IPS-18c (cell line): ENCODE results near the gene STX18.

ENCODE experiments used
- H3K4me3 ChIP-seq: 2 replicates; pipeline ENCODE4 v1.7.0; 2013; ENCODE audit warnings: low read depth, mild to moderate bottlenecking, low read length, moderate library complexity; ENCODE audit not compliant: insufficient read depth
- H3K9me3 ChIP-seq: one replicate; pipeline ENCODE4 v1.6.1; 2013; ENCODE audit warnings: mild to moderate bottlenecking, low read length, moderate library complexity; ENCODE audit not compliant: control insufficient read depth, insufficient read depth

STX18 gene

DNA sequence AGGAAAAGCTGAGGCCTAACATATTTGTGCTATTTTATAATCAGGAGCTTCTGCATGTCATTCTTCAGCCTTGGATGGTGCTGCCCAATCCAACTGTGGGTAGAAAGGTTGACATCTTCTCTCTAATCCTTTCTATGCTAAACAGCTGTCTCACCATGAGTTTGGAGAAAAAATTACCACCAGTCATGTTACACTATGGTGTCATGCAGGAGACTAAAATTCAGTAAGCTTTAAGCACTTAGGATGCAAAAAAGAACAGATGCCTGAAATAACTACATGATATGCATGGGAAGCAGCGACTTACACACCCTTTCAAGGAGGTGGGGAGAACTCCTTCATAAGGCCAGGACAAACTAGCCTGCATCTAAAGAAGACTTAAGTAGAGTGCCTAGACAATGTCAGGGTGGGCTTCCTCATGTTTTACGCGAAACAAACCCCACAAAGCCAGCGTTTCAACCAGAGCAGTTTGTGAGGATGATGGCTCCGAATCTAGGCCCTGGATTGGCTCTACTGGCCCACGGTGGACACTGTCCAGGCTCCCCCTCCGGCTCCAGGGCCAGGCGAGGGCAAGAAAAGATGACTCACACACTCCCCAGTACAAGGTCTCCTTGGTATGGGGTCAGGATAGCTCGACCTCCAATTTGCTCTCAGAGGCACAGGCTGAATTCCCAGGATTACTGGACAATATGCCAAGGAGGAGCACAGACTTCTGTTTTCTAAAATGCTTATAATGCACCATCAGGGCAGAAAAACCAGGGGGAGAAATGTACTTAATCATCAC lies 45.1 kb downstream of the STX18 start:
- Histone ChIP-seq H3K9me3 (no peaks in the 10 kb centered on the region), H3K4me3 (no peak overlapping the region)

DNA sequence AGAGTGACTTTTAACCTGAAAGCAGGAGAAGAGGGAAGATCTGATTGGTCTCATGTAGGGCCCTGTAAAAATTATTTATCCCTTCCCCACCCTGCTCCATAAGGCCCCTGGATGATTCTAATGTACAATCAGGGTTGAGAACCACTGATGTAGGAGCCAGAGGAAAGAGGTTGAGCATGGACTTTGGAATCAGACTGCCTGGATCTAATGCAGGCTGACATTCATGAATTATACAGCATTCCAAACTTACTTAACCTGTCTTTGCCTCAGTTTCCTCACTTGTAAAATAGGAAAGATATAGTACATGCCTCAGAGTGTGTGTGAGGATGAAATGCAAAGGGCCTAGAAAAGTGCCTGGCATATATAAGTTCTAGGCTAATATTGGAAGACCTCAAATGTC lies 47.0 kb downstream of the STX18 start:
- Histone ChIP-seq H3K4me3 (no peak overlapping the region), H3K9me3 (no peaks in the 10 kb centered on the region)

GRCh38 chr4:4492161-4492847 lies 49.5 kb downstream of the STX18 start:
- H3K9me3 ChIP-seq: no peaks in the 10 kb centered on the region
- no peak overlapping the region for H3K4me3 ChIP-seq

- no peak overlapping the region for H3K4me3 ChIP-seq
- H3K9me3 ChIP-seq: no peaks in the 10 kb centered on the region
These were observed 50.4 kb downstream of the STX18 start for GRCh38 chr4:4491396-4491893.

GRCh38 chr4:4490816-4491215 lies 51.0 kb downstream of the STX18 start:
- no peak overlapping the region for H3K4me3 ChIP-seq
- no peaks in the 10 kb centered on the region for H3K9me3 ChIP-seq

DNA sequence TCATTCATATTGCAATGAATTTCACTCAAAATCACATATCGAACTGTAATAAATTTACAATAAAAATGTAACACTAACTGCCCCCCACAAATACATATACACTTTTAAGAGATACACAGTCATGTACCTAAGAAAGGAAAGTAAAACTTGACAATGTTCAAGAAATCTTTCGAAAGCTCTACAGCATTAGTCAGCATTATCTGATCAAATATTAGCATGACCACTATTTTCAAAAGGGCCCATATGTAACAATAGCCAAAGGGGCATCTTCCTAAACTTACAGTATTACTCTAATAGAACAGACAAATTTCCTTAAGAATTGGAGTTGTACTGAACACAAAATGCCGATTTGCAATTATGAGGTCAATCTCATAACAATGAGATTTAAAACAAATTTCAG lies 51.8 kb downstream of the STX18 start:
- H3K9me3 ChIP-seq: no peaks in the 10 kb centered on the region
- no peak overlapping the region for H3K4me3 ChIP-seq

DNA sequence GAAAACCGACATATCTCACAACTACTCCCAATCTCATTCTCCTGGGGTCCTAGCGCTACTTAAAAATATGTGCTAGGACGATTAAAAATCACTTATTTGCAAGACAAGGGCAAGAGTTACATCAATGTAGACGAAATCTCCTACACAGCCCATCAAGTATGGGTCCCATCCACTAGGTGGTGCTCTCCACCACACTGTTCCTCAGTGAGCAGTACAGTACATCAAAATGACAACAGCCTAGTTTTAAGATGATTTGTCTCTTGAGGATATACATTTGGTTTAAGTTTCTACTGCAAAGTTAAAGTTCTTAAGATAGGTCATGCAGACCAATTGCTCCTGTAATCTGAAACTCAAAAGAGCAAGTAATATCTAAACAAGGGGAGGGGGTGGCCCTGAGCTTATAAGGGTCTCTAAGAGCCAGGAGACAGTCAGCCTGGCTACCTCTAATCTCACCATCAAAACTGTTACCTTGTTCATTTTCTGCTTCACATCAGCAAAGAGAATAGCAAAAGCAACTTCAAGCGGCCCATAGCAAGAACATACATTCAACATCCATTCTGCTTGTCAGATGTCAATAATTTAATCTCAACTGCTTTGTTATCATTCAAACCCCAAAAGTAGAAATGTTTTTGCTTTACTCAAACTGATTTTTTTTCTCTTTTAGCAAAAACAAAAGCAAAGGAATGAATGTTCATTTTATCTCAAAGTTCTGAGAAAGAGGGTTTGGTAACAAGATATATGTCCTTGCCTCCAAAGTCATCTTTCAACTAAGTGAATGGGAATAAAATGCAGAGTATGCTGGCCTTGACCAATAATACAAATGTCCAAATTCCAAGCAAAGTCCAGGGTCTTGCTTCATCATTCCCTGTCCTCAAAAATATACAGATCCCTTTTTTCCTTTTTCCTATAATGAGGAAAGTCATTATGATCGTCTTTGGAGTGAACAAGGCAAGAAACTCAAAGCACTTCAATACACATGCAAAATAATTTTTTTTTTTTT lies 53.1 kb downstream of the STX18 start:
- Histone ChIP-seq H3K9me3 (no peaks in the 10 kb centered on the region), H3K4me3 (no peak overlapping the region)

DNA sequence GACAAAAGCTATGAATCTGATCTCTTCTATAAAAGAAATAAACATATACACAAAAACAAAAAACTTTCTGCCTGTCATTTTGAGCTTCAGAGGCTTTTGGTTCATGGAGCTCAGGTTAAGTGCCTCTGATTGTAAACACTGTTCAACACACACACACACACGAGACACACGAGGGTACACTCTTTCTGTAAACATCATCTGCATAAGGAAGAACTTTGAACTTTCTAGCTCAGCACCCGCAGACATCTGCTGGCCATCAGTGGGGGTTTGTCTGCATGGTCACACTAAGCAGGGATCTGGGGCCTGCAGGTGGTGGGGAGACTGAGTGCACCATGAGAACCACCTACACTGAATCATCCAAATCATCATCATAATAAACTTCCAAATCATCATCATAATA lies 54.9 kb downstream of the STX18 start:
- Histone ChIP-seq H3K4me3 (no peak overlapping the region), H3K9me3 (no peaks in the 10 kb centered on the region)

DNA sequence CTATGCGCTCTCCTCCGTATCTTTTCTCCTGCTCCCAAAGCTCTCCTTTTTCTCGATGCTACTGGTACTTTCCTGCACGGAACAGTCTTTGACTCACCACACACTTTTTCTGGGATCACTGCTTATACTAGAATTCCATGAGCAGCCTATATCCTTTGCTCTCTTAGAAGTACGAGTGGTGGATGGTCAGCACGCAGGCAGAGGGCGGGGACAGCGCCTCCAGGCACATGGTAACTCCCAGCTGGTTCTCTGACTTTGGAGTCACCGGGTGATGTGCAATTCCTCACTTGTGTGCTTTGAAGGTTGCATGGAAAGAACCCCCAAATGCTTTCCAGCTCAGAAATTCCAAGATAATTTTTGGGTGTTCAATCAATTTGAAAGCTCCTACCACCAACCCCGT lies 56.0 kb downstream of the STX18 start:
- no peaks in the 10 kb centered on the region for H3K9me3 ChIP-seq

GRCh38 chr4:4481399-4481994 lies 60.4 kb downstream of the STX18 start:
- Histone ChIP-seq H3K9me3 (no peaks in the 10 kb centered on the region), H3K4me3 (no peak overlapping the region)

More for the DNA sequence above, 56.0 kb downstream of the STX18 start:
- H3K4me3 ChIP-seq: no peak overlapping the region

- Histone ChIP-seq H3K4me3 (0 out of 2 replicates have a peak overlapping the region, but pooled peaks have one; percentile 11), H3K9me3 (no peaks in the 10 kb centered on the region)
These were observed 61.0 kb downstream of the STX18 start for GRCh38 chr4:4480685-4481398.

GRCh38 chr4:4480205-4480604 lies 61.6 kb downstream of the STX18 start:
- H3K9me3 ChIP-seq: no peaks in the 10 kb centered on the region

DNA sequence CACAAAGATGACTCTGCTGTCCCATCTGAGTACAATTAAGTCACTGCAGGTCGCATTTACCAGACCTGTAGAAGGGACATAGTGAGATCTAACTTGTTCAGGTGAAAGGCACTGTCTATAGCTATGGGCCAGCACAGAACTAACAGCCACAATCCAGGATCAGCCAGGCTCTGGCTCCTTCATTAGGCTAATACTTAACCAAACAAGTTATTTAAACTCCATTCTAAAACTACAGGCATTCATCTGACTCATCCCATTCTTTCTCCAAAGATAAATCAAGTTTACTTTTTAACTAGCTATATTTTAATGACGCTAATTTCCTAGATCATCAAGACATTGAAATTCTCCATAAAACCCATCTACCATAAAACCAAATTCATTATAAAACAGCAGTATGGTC lies 62.5 kb downstream of the STX18 start:
- Histone ChIP-seq H3K4me3 (no peak overlapping the region), H3K9me3 (no peaks in the 10 kb centered on the region)

More at GRCh38 chr4:4480205-4480604, 61.6 kb downstream of the STX18 start:
- H3K4me3 ChIP-seq: no peak overlapping the region

DNA sequence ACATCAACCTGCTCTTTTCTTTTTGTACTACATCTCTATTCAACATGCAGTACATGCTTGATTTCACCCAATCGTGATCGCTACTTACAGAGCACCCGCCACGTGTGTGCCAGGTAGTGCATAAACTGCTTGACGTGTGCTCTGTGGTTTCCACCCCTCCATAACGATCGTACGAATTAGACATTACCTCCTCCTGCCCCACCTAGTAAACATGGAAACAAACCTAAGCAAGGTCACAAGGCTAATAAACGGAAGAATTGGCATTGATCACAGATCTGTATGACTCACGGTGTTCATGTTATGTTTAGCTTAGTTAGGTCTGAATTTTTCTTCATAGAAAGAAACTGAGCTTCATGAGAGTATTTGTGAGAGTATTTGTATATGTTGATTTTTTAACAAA lies 64.1 kb downstream of the STX18 start:
- no peaks in the 10 kb centered on the region for H3K9me3 ChIP-seq
- H3K4me3 ChIP-seq: no peak overlapping the region

- no peak overlapping the region for H3K4me3 ChIP-seq
These were observed 64.5 kb downstream of the STX18 start for GRCh38 chr4:4477391-4477790.

DNA sequence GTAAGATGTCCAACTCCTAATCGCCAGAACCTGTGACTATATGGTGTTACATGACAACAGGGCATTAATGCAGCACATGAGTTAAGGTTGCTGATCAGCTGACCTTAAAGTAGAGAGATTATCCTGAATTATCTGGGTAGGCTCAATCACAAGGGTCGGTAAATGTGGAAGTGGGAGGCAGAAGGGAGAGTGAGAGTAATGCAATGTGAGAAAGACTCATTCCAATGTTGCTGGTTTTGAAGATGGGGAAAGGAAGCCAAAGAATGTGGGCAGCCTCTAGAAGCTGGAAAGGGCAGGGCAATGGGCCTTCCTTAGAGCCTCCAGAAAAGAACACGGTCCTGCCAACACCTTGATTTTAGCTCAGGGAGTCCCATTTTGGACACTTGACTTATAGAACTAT lies 67.4 kb downstream of the STX18 start:
- Histone ChIP-seq H3K9me3 (no peaks in the 10 kb centered on the region), H3K4me3 (no peak overlapping the region)

More at GRCh38 chr4:4477391-4477790, 64.5 kb downstream of the STX18 start:
- H3K9me3 ChIP-seq: no peaks in the 10 kb centered on the region
